HUES6 (cell line): ENCODE data around the gene FSTL5.

Experiments used
- H3K27ac ChIP-seq: 2 replicates; pipeline ENCODE4 v1.7.0; 2013; ENCODE audit warnings: low read depth, mild to moderate bottlenecking, low read length, inconsistent platforms
- H3K27me3 ChIP-seq: 2 replicates; pipeline ENCODE4 v1.6.1; 2013; ENCODE audit warnings: low read length; ENCODE audit not compliant: control insufficient read depth, insufficient read depth
- H3K36me3 ChIP-seq: 2 replicates; pipeline ENCODE4 v1.6.1; 2013; ENCODE audit warnings: low read length; ENCODE audit not compliant: control insufficient read depth, insufficient read depth
- H3K4me1 ChIP-seq: 2 replicates; pipeline ENCODE4 v1.6.1; 2013; ENCODE audit warnings: low read length; ENCODE audit not compliant: control insufficient read depth, insufficient read depth
- H3K4me3 ChIP-seq: 2 replicates; pipeline ENCODE4 v1.5.1; 2013; ENCODE audit warnings: low read depth, low read length
- H3K9ac ChIP-seq: one replicate; pipeline ENCODE4 v1.6.1; 2013; ENCODE audit warnings: mild to moderate bottlenecking, low read length
- H3K9me3 ChIP-seq: 2 replicates; pipeline ENCODE4 v1.6.1; 2013; ENCODE audit warnings: low read depth, low read length; ENCODE audit not compliant: control insufficient read depth, insufficient read depth

The FSTL5 gene

GRCh38 chr4:161828061-161828460 is 335.7 kb downstream of the FSTL5 start:
- peaks cover 6% of the 10 kb centered on the region; the same call in 1 of the 2 replicates for H3K9me3 ChIP-seq
- H3K27ac ChIP-seq, result no peak overlapping the region
- H3K4me1 ChIP-seq, result no peaks in the 10 kb centered on the region
- H3K9ac ChIP-seq, result no peak overlapping the region
- no peaks in the 10 kb centered on the region for H3K27me3 ChIP-seq
- no peaks in the 10 kb centered on the region for H3K36me3 ChIP-seq
- H3K4me3 ChIP-seq, result no peak overlapping the region

GRCh38 chr4:161827013-161827412 is 336.8 kb downstream of the FSTL5 start:
- no peak overlapping the region for H3K9ac ChIP-seq
- H3K4me3 ChIP-seq, result no peak overlapping the region
- peaks cover 16% of the 10 kb centered on the region; the same call in 1 of the 2 replicates for H3K9me3 ChIP-seq

GRCh38 chr4:161823450-161823849 is 340.4 kb downstream of the FSTL5 start:
- Histone ChIP-seq H3K4me3 (no peak overlapping the region), H3K36me3 (no peaks in the 10 kb centered on the region), H3K9me3 (peaks cover 18% of the 10 kb centered on the region; the same call in 1 of the 2 replicates), H3K9ac (no peak overlapping the region), H3K27me3 (no peaks in the 10 kb centered on the region), H3K27ac (no peak overlapping the region), H3K4me1 (no peaks in the 10 kb centered on the region)

More at GRCh38 chr4:161827013-161827412, 336.8 kb downstream of the FSTL5 start:
- H3K27ac ChIP-seq, result no peak overlapping the region
- H3K27me3 ChIP-seq, result no peaks in the 10 kb centered on the region
- H3K4me1 ChIP-seq, result no peaks in the 10 kb centered on the region
- no peaks in the 10 kb centered on the region for H3K36me3 ChIP-seq

GRCh38 chr4:161822174-161822573 is 341.6 kb downstream of the FSTL5 start:
- no peak overlapping the region for H3K4me3 ChIP-seq
- no peaks in the 10 kb centered on the region for H3K4me1 ChIP-seq
- H3K27me3 ChIP-seq, result no peaks in the 10 kb centered on the region
- H3K27ac ChIP-seq, result no peak overlapping the region
- H3K36me3 ChIP-seq, result no peaks in the 10 kb centered on the region
- no peak overlapping the region for H3K9ac ChIP-seq
- H3K9me3 ChIP-seq, result peaks cover 18% of the 10 kb centered on the region; the same call in 1 of the 2 replicates

- Histone ChIP-seq H3K36me3 (no peaks in the 10 kb centered on the region), H3K4me1 (no peaks in the 10 kb centered on the region), H3K27me3 (no peaks in the 10 kb centered on the region), H3K27ac (no peak overlapping the region), H3K9me3 (peaks cover 11% of the 10 kb centered on the region; the same call in 1 of the 2 replicates), H3K9ac (no peak overlapping the region), H3K4me3 (no peak overlapping the region)
These were observed 345.9 kb downstream of the FSTL5 start for GRCh38 chr4:161817914-161818313.

- no peak overlapping the region for H3K27ac ChIP-seq
- H3K9ac ChIP-seq, result no peak overlapping the region
- no peak overlapping the region for H3K4me3 ChIP-seq
- H3K27me3 ChIP-seq, result no peaks in the 10 kb centered on the region
- no peaks in the 10 kb centered on the region for H3K36me3 ChIP-seq
- H3K4me1 ChIP-seq, result no peaks in the 10 kb centered on the region
- 0 out of 2 replicates have a peak, but pooled peaks cover 2% of the 10 kb centered on the region for H3K9me3 ChIP-seq
These were observed 346.8 kb downstream of the FSTL5 start for GRCh38 chr4:161816958-161817357.

GRCh38 chr4:161815841-161816240 is 348.0 kb downstream of the FSTL5 start:
- H3K27me3 ChIP-seq, result no peaks in the 10 kb centered on the region
- no peaks in the 10 kb centered on the region for H3K36me3 ChIP-seq
- no peak overlapping the region for H3K9ac ChIP-seq
- H3K4me3 ChIP-seq, result no peak overlapping the region
- H3K27ac ChIP-seq, result no peak overlapping the region
- no peaks in the 10 kb centered on the region for H3K4me1 ChIP-seq
- no peaks in the 10 kb centered on the region for H3K9me3 ChIP-seq

- Histone ChIP-seq H3K4me1 (no peaks in the 10 kb centered on the region), H3K9me3 (no peaks in the 10 kb centered on the region), H3K27ac (no peak overlapping the region), H3K4me3 (no peak overlapping the region), H3K36me3 (no peaks in the 10 kb centered on the region), H3K9ac (no peak overlapping the region), H3K27me3 (no peaks in the 10 kb centered on the region)
These were observed 349.9 kb downstream of the FSTL5 start for GRCh38 chr4:161813889-161814288.

GRCh38 chr4:161813389-161813788 is 350.4 kb downstream of the FSTL5 start:
- H3K9ac ChIP-seq, result no peak overlapping the region
- no peak overlapping the region for H3K27ac ChIP-seq
- no peak overlapping the region for H3K4me3 ChIP-seq
- no peaks in the 10 kb centered on the region for H3K36me3 ChIP-seq
- H3K4me1 ChIP-seq, result no peaks in the 10 kb centered on the region
- no peaks in the 10 kb centered on the region for H3K9me3 ChIP-seq
- H3K27me3 ChIP-seq, result no peaks in the 10 kb centered on the region

- Histone ChIP-seq H3K27ac (no peak overlapping the region), H3K27me3 (no peaks in the 10 kb centered on the region), H3K36me3 (no peaks in the 10 kb centered on the region), H3K4me1 (no peaks in the 10 kb centered on the region), H3K9ac (no peak overlapping the region), H3K9me3 (no peaks in the 10 kb centered on the region), H3K4me3 (no peak overlapping the region)
These were observed 360.6 kb downstream of the FSTL5 start for GRCh38 chr4:161803171-161803570.

GRCh38 chr4:161799710-161800109 is 364.1 kb downstream of the FSTL5 start:
- H3K9me3 ChIP-seq, result no peaks in the 10 kb centered on the region
- no peaks in the 10 kb centered on the region for H3K4me1 ChIP-seq
- no peaks in the 10 kb centered on the region for H3K36me3 ChIP-seq
- H3K27me3 ChIP-seq, result no peaks in the 10 kb centered on the region
- H3K9ac ChIP-seq, result no peak overlapping the region
- no peak overlapping the region for H3K27ac ChIP-seq
- no peak overlapping the region for H3K4me3 ChIP-seq

GRCh38 chr4:161792991-161793390 is 370.8 kb downstream of the FSTL5 start:
- H3K9me3 ChIP-seq, result peaks cover 5% of the 10 kb centered on the region; the same call in 1 of the 2 replicates
- no peak overlapping the region for H3K9ac ChIP-seq
- H3K36me3 ChIP-seq, result no peaks in the 10 kb centered on the region
- H3K27ac ChIP-seq, result no peak overlapping the region
- no peaks in the 10 kb centered on the region for H3K4me1 ChIP-seq
- no peak overlapping the region for H3K4me3 ChIP-seq
- no peaks in the 10 kb centered on the region for H3K27me3 ChIP-seq
